Left ventricle myocardium inferior (tissue), 1 donor: ENCODE data around the gene MTX1. TPM values are rescaled to one million over a fixed set of nuclear protein-coding genes. Genes with fewer than 3 reads are reported as not detected.
"Not testable (repeated sequence)": the region's sequence is repeated elsewhere in the genome, so short reads cannot be mapped to it uniquely, and the experiment has no call there.

Experiments
- DNase-seq: peaks from one replicate; pipeline ENCODE4 v3.0.0-alpha.2; 2020
- H3K27ac ChIP-seq: fragments of 200-600 bp; replicated peaks from 2 replicates; pipeline ENCODE4 v1.8.0; 2021
- H3K27me3 ChIP-seq: fragments of 200-600 bp; 2 replicates; pipeline ENCODE4 v1.8.0; 2021; ENCODE audit warnings: low read depth
- H3K36me3 ChIP-seq: fragments of 200-600 bp; 2 replicates; pipeline ENCODE4 v1.8.0; 2021
- H3K4me1 ChIP-seq: fragments of 200-600 bp; 2 replicates; pipeline ENCODE4 v1.8.0; 2021
- H3K4me3 ChIP-seq: fragments of 200-600 bp; 2 replicates; pipeline ENCODE4 v1.8.0; 2021; ENCODE audit warnings: mild to moderate bottlenecking, moderate library complexity
- H3K9me3 ChIP-seq: fragments of 200-600 bp; replicated peaks from 2 replicates; pipeline ENCODE4 v1.8.0; 2021
- intact Hi-C: fragments of 100-400 bp; cut with micrococcal nuclease; formaldehyde crosslinking; loops from one replicate; pipeline ENCODE4 v1.11.0; 2022
- long read RNA-seq: library from polyadenylated mRNA; unstranded; transcript quantifications from one replicate; pipeline ENCODE4 v2.0.0, GENCODE V29; 2021
- total RNA-seq: library from RNA; stranded (reverse); fragmentation: NEBNext Ultra II Directional; extraction: Animal tissue kit (Norgen Biotek cat#: 25700); gene quantifications from one replicate; pipeline ENCODE4 v1.2.1, GENCODE V29; 2021
- TF ChIP-seq, protein P1 (sequence below): fragments of 200-600 bp; IDR thresholded peaks from 2 replicates; pipeline ENCODE4 v1.8.0; 2021; ENCODE audit warnings: antibody characterized with exemption, mild to moderate bottlenecking, borderline replicate concordance
- donor health status: DM: no; HTN: yes; CAD: no; lungs with severe emphysema.

The MTX1 gene, protein sequence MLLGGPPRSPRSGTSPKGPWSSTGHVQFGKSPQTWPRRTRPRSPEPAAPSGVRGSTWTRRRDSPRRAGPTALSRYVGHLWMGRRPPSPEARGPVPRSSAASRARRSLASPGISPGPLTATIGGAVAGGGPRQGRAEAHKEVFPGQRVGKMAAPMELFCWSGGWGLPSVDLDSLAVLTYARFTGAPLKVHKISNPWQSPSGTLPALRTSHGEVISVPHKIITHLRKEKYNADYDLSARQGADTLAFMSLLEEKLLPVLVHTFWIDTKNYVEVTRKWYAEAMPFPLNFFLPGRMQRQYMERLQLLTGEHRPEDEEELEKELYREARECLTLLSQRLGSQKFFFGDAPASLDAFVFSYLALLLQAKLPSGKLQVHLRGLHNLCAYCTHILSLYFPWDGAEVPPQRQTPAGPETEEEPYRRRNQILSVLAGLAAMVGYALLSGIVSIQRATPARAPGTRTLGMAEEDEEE
- 18.0 TPM for total RNA-seq
- long read RNA-seq, transcript MTX1-202 (8 exons, 1,632 nt), result major isoform, 15 of 21 reads
- long read RNA-seq, partial matches to known transcripts, result 0 of 21 reads
- long read RNA-seq, other reads (novel, unspliced or antisense), result 2 of 21 reads

DNA sequence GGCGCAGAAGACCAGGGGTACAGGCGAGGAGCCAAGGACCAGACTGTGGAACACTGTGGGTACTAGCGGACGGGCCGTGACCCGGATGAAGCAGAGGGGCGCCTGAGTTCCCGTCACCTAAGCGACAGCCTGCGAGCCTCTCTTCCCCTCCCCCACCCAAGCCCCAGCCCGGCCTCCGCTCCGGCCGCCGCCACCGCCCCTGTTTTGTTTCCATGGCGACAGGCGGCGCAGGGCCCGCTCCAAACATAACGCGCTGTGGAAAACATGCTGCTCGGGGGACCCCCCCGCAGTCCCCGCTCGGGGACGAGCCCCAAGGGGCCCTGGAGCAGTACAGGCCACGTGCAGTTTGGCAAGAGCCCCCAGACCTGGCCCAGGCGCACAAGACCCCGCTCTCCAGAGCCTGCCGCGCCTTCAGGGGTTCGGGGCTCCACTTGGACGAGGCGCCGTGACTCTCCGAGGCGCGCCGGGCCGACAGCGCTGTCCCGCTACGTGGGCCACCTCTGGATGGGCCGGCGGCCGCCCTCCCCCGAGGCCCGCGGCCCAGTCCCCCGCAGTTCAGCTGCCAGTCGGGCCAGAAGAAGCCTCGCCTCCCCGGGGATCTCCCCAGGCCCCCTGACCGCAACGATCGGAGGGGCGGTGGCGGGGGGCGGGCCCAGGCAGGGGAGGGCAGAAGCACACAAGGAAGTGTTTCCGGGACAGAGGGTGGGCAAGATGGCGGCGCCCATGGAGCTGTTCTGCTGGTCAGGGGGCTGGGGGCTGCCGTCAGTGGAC is at the start of gene MTX1:
Gene MTX1 (plus strand): TSS at position 155 of the 771 bp plus-strand sequence. CDS start 110 bp downstream, at position 265.
- DNase-seq, result peak; percentile 93
- Histone ChIP-seq H3K27me3 (no peaks in the 10 kb centered on the region), H3K4me3 (peak within 1 kb of the TSS; percentile 95), H3K36me3 (peaks cover 4% of the 10 kb centered on the region), H3K27ac (peak within 1 kb of the TSS; percentile 99), H3K4me1 (peaks cover 39% of the 10 kb centered on the region), H3K9me3 (no peaks in the 10 kb centered on the region)
- TF ChIP-seq, protein P1, sequence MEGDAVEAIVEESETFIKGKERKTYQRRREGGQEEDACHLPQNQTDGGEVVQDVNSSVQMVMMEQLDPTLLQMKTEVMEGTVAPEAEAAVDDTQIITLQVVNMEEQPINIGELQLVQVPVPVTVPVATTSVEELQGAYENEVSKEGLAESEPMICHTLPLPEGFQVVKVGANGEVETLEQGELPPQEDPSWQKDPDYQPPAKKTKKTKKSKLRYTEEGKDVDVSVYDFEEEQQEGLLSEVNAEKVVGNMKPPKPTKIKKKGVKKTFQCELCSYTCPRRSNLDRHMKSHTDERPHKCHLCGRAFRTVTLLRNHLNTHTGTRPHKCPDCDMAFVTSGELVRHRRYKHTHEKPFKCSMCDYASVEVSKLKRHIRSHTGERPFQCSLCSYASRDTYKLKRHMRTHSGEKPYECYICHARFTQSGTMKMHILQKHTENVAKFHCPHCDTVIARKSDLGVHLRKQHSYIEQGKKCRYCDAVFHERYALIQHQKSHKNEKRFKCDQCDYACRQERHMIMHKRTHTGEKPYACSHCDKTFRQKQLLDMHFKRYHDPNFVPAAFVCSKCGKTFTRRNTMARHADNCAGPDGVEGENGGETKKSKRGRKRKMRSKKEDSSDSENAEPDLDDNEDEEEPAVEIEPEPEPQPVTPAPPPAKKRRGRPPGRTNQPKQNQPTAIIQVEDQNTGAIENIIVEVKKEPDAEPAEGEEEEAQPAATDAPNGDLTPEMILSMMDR, result no peak
- intact Hi-C loops, result no loop called here

DNA sequence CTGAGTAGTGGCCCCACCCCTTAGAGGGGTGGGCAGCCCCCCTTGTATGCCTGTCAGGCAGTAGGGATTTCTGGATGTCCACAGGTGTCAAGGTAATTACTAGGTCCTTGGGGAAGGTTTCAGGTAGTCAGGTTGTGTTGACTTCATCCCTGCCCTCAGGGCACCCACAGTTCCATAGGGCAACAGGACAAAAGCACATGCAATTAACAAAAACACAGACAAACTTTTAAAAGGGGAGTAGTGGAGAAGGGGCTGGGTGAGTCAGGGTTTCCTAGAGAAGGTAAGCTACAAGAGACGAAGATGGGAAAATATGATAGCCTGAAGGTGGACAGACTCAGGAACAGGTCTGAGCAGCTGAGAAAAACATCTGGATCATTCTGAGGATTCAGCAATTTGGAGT is 49.5 kb upstream of the MTX1 start:
- no peak overlapping the region for H3K4me3 ChIP-seq
- no peaks in the 10 kb centered on the region for H3K4me1 ChIP-seq
- intact Hi-C loops, result no loop called here
- no peaks in the 10 kb centered on the region for H3K36me3 ChIP-seq
- no peak overlapping the region for H3K27ac ChIP-seq
- H3K9me3 ChIP-seq, result no peaks in the 10 kb centered on the region
- no peak for DNase-seq
- no peaks in the 10 kb centered on the region for H3K27me3 ChIP-seq
- TF ChIP-seq, protein P1, result no peak

DNA sequence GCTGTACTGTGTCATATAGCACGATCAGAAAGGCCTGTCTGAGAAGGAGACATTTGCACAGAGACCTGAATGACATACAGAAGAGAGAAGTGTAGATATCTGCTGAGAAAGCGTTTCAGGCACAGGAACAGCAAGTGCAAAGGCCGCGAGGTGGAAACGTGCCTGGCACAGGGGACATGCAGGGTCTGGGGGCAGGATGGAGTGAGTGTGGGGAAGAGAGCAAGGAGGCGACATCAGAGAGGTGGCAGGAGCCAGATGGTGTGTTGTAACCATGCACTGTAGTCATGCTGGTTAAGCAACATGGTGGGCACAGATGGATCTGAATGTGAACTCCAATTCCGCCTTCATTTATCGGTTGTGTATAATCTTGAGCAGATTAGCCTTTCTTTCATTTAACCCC is 48.4 kb upstream of the MTX1 start:
- TF ChIP-seq, protein P1, result no peak
- no peak overlapping the region for H3K4me3 ChIP-seq
- no peak for DNase-seq
- no peaks in the 10 kb centered on the region for H3K27me3 ChIP-seq
- intact Hi-C loops, result no loop called here
- H3K4me1 ChIP-seq, result peaks cover under 1% of the 10 kb centered on the region
- peaks cover 7% of the 10 kb centered on the region for H3K9me3 ChIP-seq
- no peaks in the 10 kb centered on the region for H3K36me3 ChIP-seq
- H3K27ac ChIP-seq, result no peak overlapping the region

DNA sequence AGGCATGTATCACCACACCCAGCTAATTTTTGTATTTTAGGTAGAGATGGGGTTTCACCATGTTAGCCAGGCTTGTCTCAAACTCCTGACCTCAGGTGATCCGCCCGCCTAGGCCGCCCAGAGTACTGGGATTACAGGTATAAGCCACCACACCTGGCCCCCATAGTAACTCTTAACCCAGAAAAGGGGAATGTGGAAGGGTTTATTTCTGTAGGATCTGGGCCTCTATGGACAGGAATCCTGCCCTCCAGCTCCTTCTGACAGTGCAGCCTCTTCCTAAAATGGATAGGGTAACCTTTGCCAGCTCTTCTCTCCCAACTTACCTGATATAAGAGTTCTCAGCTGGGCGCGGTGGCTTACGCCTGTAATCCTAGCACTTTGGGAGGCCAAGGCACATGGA is 45.9 kb upstream of the MTX1 start:
- H3K9me3 ChIP-seq, H3K27me3 ChIP-seq, DNase-seq, intact Hi-C loops, H3K27ac ChIP-seq, H3K36me3 ChIP-seq, H3K4me3 ChIP-seq: not testable (repeated sequence)
- peaks cover 25% of the 10 kb centered on the region for H3K4me1 ChIP-seq

DNA sequence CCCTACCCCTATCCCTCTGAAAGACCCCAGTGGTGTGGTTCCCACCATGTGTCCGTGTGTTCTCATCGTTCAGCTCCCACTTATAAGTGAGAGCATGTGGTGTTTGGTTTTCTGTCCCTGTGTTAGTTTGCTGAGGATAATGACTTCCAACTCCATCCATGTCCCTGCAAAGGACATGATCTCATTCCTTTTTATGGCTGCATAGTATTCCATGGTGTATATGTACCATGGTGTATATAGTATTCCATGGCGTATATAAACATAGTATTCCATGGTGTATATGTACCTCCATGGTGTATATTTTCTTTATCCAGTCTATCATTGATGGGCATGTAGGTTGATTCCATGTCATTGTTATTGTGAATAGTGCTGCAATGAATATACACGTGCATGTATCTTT is 44.7 kb upstream of the MTX1 start:
- H3K27ac ChIP-seq, intact Hi-C loops, H3K4me3 ChIP-seq, H3K27me3 ChIP-seq, H3K9me3 ChIP-seq, H3K36me3 ChIP-seq, DNase-seq: not testable (repeated sequence)
- peaks cover 30% of the 10 kb centered on the region for H3K4me1 ChIP-seq

DNA sequence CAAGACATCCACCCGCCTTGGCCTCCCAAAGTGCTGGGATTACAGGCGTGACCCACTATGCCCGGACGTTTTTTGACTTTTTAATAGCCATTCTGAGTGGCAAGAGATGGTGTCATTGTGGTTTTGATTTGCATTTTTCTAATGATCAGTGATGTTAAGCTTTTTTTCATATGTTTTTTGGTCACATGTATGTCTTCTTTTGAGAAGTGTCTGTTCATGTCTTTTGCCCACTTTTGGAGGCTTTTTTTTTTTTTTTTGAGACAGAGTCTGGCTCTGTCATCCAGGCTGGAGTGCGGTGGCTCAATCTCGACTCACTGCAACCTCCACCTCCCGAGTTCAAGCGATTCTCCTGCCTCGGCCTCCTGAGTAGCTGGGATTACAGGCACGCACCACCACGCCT is 43.9 kb upstream of the MTX1 start:
- not testable (repeated sequence) for H3K27me3 ChIP-seq, H3K4me3 ChIP-seq, H3K9me3 ChIP-seq, H3K27ac ChIP-seq, DNase-seq
- Histone ChIP-seq H3K36me3 (peaks cover 11% of the 10 kb centered on the region), H3K4me1 (peaks cover 30% of the 10 kb centered on the region)
- intact Hi-C loops, result loop anchor here (5.0 kb wide), 1 partner anchor 72 kb away; no protein-coding TSS in a partner anchor
